ENCODE data around the gene WDTC1.

The WDTC1 gene

DNA sequence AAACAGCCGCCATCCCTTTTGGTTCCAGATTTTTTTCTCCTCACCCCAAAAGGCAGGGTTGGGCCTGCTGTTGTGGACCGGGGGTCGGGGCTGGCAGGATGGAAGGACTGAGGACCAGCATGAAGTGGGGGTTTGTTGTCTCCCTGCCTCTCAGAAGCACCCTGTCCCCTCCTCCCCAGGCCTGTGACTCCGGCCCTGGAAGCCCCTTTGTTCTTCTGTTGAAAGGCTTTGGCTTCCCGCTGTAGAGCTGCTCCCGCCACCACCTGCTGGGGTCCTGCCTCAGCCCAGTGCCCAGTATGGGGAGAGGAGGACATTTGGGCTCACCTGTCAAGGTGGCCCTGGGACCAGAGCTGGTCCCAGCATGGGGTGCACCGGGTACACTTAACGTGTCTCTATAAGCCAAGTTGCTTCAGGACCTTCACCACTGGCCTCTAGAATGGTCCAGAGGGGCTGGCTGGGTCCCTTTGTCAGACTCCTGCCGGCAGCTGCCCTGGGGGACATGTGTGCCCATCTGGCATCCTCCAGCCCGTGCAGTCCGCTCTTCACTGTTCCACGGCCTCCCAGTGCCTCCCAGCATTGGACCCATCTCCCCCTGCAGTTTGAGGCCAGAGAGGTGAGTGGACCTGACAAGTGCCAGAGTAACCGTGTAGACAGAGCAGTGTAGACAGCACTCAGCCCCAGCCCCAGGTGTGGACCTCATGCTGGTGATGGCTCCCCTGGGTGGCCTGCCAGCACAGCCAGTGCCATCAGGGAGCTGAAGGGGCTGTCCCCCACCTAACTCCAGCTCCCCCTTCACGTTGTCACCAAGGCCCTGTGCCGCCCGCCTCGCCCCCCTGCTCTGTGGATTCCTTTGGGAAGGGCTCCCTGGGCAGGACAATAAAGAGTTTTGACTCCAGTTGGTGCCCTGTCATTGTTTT is 101.3 kb downstream of the WDTC1 start:
- no peak for DNase-seq (ENCODE audit: low spot score)

DNA sequence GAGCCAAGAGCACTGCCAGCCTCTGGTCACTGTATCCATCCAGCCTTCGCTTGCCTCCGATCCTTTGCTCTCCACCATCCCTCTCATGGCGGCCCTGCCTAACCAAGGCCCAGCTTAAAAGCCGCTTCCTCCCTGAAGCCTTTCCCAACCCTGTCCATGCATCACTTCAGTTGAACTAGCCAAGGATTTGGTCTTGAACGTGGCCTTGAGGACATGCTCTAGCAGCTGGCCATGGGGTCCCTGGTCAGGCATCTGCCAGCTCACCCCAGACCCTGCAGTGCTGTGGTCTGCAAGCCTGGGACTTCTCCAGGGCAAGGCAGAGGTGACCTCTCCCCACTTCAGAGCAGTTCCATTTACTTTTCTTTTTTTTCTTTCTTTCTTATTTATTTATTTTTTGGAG is 102.3 kb downstream of the WDTC1 start:
- no peak for DNase-seq (ENCODE audit: low spot score)

DNA sequence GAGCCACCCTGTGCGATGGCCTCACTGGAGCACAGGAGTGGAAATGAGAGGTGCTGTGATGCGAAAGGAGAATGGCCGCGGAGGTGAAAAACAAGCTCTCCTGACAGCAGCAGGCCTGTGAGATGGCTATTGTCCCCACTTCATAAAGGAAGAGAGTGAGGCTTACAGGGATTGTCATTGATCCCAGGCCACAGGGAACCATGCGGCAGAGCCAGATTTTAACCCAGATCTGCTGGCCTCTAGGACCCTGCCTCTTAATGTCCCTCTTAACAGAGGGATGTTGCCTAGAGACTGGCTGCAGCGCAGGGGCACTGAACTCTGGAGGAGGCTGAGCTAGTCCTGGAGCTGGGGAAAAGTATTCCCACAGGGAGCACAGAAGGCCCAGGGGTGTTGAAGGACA is 104.3 kb downstream of the WDTC1 start:
- DNase-seq (ENCODE audit: low spot score), result no peak

DNA sequence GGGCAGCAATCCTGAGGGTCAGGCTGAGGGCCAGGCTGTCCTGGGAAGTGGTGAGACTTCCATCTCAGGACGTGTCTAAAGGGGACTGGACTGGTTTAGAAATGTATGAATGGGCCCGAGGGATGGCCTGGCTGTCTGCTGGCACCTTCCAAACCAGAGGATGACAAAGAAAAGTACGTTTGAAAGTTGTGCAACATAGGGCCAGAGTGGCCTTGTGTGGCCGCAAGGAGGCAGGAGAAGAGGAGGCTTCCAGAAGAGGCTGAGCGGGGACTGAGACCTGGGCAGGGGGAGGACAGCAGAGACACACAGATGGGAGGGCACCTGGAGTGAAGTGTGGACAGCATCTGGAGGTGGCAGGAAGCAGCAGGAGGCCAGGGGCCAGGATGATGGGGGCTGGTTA is 104.8 kb downstream of the WDTC1 start:
- no peak for DNase-seq (ENCODE audit: low spot score)

DNA sequence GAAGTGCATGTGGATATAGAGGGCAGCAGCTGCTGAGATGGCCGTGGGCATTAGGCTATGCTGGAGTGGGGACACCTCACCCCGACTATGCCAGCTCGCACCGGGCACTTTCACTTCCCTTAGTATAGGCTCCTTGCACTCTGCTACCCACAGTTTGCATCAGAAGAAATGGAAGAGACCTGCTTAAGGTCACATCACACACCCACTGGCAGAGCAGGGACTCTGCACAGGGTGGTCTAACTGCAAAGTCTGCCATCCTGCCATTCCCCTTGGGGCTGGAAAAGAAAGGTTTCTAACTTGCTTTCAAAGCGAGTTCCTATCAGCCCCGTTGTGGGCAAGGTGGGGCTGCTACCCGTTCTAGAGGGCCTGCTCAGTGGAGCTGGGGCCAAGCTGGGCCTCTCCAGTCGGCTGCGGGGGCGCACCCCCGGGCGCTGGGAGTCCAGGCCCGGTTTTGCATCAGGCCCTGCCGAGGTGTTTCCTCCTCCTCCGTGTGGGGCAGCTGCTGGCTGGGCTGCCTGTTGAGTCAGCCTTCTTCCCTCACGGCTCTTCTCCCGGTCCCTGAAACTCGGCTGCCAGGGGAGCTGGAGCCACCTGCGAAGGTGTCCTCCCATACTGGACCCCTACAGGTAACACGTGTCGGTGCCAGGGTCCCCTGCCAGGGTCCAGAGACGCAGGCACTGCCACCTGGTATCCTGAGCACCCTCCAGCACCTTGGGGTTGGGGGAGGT is 107.3 kb downstream of the WDTC1 start, which contains the start of gene SYTL1:
SYTL1 (plus strand) TSS at position 498 of the 728 bp plus-strand sequence. CDS start 3,313 bp downstream, outside the sequence.
- DNase-seq (ENCODE audit: low spot score), result no peak

DNA sequence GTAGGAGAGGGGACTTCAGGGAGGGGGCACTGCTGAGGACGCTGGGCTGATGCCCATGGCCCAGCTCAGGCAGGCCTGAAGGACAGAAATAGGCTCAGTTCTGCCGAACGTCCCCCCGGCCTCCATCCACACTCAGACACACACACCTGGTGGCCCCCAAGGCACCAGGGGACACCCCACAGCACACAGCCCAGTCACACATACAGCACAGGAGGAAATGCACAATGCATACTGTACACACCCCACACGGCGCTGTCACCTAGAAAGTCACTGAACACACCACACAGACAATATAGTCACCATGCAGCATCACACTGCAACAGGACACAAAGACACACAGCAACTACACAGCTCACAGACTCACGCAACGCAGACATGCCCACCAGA is 108.0 kb downstream of the WDTC1 start:
- no peak for DNase-seq (ENCODE audit: low spot score)

DNA sequence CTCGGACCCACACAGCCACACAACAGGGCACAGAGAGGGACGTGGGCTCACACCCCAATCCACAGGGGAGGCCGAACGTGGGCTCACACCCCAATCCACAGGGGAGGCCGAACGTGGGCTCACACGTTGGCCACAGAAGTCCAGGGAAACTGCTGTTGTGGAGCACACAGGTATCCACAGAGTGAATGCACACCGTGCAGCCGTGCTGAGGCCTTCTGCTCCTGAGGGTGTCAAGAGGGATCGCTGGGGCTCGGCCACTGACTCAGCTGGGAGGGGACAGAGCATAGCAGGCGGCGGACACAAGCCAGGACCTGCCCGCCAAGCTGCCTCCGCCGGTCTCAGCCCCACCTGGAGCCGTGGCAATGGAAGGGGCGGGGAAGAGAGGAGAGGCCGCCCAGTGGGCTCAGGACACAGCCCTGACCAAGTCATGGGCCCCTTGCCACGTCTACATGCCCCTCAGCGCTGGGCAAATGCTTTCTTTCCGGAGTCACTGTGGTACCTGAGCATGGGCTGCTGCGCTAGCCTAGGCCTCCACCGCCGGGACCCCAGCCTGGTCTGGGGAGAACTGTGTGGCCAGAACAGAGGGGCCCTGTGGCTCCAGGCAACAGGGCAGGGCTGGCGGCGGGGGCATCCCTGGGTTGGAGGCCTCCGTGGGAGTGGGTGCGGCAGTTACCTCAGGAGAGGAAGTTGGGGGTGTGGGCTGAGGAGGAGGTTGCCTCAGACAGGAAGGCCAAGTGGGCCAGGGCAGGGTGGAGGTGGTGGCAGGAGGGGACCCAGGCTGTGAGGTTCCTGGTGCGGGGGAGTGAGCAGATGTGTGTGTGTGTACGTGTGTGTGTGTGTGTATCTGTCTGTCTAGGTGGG is 108.6 kb downstream of the WDTC1 start:
- no peak for DNase-seq (ENCODE audit: low spot score)

DNA sequence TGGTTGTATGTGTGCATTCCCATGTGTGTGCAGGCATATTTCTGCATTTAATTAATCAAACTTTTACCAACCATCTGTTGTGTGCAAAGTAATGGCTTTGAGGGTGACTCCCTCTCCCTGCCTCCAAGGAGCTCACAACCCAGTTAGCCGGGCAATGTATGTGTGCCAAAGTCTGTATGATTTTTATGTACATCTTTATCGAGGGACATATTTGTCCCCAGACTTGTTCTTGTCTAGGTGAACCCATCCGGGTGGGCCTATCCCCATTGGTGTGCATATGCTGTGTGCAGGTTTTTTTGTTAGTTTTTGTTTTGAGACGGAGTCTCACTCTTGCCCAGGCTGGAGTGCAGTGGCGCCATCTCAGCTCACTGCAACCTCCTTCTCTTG is 109.2 kb downstream of the WDTC1 start:
- DNase-seq (ENCODE audit: low spot score), result no peak

DNA sequence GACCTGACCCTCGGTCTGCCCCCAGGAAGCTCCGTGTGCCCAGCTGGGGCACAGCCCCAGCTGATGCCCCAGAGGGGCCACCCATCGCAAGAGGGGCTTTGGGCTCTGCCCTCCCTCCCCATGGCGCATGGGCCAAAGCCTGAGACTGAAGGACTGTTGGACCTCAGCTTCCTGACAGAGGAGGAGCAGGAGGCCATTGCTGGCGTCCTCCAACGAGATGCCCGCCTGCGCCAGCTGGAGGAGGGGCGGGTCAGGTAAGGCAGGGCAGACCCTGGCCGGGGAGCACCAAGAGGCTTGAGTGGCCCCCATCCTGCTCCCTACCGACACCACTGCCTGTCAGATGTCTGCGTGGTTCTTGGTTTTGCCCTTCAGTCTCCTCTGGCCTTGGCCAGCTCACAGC is 110.8 kb downstream of the WDTC1 start:
- no peak for DNase-seq (ENCODE audit: low spot score)

DNA sequence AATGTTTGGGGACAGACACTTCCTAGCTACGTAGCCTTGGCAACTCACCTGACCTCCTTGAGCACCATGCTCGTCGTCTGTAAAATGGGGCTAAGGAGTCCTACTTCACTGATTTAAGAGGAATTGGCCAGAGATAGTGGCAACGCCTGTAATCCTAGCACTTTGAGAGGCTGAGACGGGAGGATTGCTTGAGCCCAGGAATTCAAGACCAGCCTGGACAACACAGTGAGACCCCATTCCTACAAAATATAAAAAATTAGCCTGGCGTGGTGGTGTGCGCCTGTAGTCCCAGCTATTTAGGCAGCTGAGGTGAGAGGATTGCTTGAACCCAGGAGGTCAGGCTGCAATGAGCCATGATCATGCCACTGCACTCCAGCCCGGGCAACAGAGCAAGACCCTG is 111.9 kb downstream of the WDTC1 start:
- no peak for DNase-seq (ENCODE audit: low spot score)

DNA sequence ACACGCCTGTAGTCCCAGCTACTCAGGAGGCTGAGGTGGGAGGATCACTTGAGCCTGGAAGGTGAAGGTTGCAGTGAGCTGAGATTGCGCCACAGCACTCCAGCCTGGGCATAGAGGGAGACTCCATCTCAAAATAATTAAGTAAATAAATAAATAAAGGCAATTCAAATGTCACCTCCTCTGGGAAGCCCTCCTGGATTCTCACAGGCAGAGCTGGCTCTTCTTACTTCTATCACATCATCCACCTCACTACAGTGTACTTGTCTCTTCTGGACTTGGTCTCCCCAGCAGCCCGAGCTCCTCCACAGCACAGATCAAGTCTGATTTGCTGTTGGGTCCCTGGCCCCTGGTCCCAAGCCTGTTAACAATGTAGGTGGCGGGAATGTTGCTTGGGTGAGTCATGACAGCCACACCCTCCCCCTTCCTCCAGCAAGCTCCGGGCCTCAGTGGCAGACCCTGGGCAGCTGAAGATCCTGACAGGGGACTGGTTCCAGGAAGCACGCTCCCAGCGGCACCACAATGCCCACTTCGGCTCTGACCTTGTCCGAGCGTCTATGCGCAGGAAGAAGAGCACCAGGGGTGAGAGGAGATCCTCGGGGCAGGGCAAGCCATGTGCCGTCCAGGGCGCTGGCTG is 112.7 kb downstream of the WDTC1 start:
- DNase-seq (ENCODE audit: low spot score), result no peak

DNA sequence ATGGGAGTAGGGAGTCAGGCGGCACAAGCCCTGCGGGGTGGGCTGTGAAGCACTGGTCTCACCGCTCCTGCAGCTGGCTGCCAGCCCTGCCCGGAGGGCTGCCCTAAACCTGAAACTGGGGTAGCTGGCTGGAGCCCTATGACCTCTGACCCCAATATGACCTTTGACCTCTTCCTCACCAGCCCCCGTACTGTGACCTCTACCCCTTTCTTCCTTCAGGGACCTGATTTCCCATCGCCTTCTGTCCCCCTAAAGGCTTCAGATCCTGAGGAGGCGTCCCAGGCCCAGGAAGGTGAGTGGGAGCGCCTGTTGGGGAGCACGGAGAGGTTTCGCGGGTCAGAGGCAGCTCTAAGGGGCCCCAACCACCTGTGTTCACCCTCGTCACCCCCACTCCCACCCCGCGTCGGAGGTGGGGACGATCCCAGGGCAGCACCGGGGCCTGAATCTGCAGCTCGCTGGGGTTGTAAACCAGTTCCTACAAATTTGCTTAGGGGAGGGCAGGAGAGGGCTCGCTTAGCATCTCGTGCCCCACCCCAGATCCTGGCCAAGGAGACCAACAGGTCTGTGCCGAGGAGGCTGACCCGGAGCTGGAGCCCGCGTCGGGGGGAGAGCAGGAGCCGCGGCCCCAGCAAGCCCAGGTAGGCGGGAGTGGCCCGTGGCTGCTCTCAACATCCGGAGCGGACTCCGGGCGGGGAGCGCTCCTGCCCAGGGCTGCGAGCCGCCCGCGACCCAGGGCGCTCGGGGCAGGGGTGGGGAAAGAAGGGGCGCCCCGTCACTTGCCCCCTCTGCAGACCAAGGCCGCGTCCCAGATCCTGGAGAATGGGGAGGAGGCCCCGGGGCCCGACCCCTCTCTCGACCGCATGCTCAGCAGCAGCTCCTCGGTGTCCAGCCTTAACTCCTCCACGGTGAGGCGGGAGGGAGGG is 114.7 kb downstream of the WDTC1 start:
- DNase-seq (ENCODE audit: low spot score), result no peak

DNA sequence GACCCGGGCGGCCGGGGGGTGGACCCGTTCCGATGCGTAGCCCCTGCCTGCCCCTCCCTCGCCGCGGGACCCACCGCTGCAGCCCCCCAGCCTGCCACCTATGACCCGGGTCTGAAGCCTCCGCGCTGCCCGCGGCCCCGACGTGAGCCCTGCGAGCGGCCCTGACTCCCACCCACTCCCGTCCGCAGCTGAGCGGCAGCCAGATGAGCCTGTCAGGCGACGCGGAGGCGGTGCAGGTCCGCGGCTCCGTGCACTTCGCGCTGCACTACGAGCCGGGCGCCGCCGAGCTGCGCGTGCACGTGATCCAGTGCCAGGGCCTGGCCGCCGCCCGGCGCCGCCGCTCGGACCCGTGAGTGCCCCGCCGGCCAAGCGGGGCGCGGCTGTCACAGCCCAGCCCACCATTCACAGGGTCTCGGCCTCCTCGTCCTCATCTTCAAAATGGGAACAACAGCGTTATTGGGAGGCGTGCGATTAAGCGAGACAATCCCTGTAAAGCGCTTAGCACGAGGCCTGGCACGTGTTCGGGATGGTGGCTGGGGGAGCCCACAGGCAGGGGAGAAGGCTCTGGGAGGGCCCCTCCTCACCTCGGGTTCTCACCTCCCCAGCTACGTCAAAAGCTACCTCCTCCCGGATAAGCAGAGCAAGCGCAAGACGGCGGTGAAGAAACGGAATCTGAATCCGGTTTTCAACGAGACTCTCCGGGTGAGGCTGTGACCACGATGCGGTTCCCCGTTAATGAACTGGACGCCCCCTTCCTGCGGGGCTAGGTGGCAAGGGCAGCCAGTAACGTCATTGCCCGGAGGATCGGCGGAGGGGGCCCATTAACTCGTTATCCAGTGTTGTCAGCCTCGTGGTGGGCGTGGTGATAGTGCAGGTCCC is 115.6 kb downstream of the WDTC1 start:
- no peak for DNase-seq (ENCODE audit: low spot score)

DNA sequence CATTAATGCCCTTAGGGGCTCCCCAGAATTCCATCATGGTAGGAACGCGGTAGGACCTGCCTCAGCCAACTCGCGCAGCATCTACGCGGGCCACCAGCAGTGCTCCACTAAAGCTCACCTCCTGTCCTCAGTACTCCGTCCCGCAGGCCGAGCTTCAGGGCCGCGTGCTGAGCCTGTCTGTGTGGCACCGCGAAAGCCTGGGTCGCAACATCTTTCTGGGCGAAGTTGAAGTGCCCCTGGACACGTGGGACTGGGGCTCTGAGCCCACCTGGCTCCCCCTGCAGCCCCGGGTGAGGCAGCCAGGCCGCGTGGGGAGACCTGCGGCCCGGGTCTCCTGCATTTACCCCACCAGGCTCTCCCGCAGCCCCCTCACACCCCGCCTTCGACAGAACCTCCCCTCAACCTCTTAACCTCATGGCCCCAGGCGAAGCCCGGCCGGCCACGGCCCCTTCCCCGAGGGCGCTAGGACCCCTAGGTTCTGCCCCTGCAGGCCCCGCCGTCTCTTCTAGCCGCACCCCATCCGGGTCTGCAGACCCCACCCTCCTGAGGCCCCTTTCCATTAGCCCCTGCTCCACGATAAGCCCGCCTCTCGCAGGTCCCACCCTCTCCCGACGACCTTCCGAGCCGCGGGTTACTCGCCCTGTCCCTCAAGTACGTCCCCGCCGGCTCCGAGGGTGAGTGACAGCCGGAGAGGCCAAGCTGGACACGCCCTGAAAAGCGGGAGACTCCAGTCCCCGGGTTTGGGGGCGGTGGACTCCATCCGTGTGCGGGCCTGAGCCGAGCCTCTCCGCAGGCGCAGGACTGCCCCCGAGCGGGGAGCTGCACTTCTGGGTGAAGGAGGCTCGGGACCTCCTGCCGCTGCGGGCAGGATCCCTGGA is 116.5 kb downstream of the WDTC1 start:
- DNase-seq (ENCODE audit: low spot score), result no peak

DNA sequence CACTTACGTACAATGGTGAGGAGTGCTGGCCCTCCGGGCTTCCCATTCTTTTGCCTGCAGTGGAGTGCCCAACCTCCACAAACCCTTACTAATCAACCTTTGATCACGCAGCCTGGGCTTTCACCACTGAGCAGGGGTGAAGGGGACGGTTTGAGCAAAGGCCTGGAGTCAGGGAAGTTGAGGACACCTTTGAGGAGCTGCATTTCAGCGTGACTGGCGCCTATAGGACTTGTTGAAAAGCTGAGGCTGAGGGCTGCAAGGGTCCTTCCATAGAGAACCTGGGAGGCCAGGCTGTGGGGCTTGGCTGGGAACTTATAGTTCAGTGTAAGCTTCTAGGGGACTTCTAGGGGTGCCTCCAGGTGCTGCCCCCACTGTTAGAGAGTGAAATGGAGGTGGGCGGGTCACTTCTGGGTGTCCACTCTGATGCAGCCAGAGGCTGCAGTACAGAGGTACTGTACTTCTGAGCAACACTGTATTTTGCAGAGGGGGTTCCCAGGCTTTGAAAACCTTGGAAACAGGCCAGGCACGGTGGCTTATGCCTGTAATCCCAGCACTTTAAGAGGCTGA is 117.2 kb downstream of the WDTC1 start:
- DNase-seq (ENCODE audit: low spot score), result no peak

DNA sequence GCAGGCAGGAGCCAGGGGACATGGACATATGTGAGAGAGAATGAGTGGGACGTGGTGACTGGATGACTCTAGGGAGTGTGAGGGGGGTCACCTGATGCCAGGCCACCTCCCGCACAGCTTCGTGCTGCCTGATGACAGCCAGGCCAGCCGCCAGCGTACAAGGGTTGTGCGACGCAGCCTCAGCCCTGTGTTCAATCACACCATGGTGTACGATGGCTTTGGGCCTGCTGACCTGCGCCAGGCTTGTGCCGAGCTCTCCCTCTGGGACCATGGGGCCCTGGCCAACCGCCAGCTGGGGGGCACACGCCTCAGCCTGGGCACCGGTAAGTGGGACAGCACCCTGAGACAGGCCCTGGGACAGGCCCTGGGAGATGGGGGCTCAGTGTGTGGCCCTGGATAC is 118.7 kb downstream of the WDTC1 start:
- DNase-seq (ENCODE audit: low spot score), result no peak

DNA sequence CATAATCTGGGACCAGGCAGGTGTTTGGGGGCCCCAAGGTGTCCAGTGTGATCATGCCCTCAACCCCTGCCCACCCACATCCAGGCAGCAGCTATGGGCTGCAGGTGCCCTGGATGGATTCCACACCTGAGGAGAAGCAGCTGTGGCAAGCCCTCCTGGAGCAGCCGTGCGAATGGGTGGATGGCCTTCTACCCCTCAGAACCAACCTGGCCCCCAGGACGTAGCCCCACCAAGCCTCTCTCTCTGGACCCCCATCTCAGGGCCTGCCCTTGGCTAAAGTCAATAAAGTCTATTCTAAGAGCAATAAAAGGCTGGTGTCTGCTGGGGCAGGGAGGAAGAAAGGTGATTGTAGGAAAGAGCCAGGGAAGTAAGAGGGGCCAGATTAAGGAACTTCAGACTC is 119.2 kb downstream of the WDTC1 start:
- no peak for DNase-seq (ENCODE audit: low spot score)

DNA sequence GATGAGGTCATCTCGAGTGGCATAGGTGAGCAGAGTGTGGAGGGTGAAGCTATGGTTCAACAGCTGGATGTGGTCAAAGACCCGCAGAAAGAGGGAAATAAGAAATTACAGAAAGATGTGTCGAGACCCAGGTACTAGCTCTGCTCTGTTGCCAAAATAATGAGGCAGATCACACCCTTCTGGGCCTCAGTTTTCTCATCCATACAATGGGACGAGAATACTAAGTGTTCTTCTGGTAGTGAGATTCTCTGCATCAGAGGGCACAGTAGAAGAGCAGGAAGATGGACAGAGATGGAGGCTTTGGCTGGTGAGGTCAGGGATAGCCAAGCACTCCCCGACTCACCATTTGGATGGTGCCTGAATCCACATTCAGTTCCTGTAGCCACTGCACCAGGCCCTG is 121.3 kb downstream of the WDTC1 start:
- no peak for DNase-seq (ENCODE audit: low spot score)

DNA sequence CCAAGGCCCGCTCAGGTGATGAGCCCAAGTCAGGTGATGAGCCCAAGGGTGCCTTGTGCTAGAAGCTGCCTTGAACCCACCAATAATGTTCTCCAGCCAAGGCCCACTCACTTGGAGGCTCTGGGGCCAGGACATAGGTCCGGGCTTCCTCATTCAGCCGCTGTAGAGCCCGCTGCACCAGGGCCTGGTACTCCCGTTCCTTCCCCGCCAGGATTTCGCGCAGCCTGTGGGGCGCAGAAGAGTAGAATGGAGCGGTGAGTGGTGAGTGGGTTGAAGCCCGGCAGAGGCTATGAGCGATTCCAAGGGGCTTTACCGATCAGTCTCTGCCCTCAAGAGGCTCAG is 121.8 kb downstream of the WDTC1 start:
- no peak for DNase-seq (ENCODE audit: low spot score)

Data from pons (tissue), 1 donor.